Stimulated activated CD4-positive, alpha-beta T cell treated with anti-CD3 and anti-CD28 coated beads, Interleukin-1b, Interleukin-23, amount 100 ng/mL, for 1 hour (primary cell): ENCODE results near the gene RPEL1.
"Not testable (repeated sequence)": the region's sequence is repeated elsewhere in the genome, so short reads cannot be mapped to it uniquely, and the experiment has no call there.

Experiments
- DNase-seq, 2 donors: peaks; one replicate each; pipeline ENCODE4 v3.0.0-alpha.2; 2020; ENCODE audit warnings: low read depth in 2 of 2

RPEL1 gene

GRCh38 chr10:103245587-103245986 lies at the start of gene RPEL1:
RPEL1 (plus strand) TSS chr10:103245887; CDS start chr10:103245997, 110 bp downstream.
- not testable (repeated sequence) for DNase-seq

- no peak for DNase-seq
Observed at GRCh38 chr10:103196516-103196915, 49.2 kb upstream of the RPEL1 start.

- DNase-seq = no peak
Observed at GRCh38 chr10:103197174-103197573, 48.5 kb upstream of the RPEL1 start.

DNA sequence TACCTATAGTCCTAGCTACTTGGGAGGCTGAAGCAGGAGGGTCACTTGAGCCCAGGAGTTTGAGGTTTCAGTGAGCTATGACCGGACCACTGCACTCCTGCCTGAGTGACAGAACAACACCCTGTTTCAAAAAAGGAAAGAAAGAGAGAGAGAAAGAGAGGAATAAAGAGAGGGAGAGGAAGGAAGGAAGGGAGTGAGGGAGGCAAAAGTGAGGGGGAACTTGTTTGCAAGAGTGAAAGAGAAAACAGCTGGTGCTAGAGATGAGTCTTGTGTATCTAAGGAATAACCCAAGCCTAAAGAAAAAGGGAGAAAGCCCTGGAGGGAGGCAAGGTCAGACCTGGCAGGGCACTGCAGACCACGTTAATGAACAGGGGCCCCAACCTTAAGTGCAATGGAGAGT lies 47.8 kb upstream of the RPEL1 start:
- DNase-seq = no peak

DNA sequence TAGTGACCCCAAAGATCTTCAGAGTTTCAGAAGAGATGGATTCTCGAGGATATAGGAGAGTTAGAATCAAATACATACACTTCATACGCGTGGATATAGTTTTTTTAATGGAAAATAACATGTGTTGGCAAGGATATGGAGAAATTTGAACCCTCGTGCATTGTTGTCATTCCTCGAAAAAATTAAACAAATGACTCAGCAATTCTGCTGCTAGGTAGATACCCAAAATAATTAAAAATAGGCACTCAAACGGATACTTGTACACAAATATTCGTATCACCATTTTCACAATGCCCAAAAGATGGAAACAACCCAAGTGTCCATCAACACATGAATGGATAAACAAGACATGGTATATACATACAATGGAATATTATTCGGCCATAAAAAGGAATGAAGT lies 47.0 kb upstream of the RPEL1 start:
- no peak for DNase-seq

GRCh38 chr10:103199488-103199887 lies 46.2 kb upstream of the RPEL1 start:
- DNase-seq = no peak

- DNase-seq = no peak
Observed at GRCh38 chr10:103202319-103202718, 43.4 kb upstream of the RPEL1 start.

- no peak for DNase-seq
Observed at GRCh38 chr10:103203466-103203865, 42.2 kb upstream of the RPEL1 start.

GRCh38 chr10:103204353-103205255 lies 41.1 kb upstream of the RPEL1 start:
- DNase-seq = no peak

DNA sequence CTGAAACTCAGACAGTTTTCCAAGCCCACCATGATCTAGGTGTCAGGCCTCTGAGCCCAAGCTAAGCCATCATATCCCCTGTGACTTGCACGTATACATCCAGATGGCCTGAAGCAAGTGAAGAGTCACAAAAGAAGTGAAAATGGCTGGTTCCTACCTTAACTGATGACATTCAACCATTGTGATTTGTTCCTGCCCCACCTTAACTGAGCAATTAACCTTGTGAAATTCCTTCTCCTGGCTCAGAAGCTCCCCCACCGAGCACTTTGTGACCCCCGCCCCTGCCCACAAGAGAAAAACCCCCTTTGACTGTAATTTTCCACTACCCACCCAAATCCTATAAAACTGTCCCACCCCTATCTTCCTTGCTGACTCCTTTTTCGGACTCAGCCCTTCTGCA lies 40.3 kb upstream of the RPEL1 start:
- DNase-seq = not testable (repeated sequence)

- not testable (repeated sequence) for DNase-seq
Observed at GRCh38 chr10:103206715-103207114, 39.0 kb upstream of the RPEL1 start.

- DNase-seq = no peak
Observed at GRCh38 chr10:103207141-103207540, 38.5 kb upstream of the RPEL1 start.

GRCh38 chr10:103207643-103208042 lies 38.0 kb upstream of the RPEL1 start:
- not testable (repeated sequence) for DNase-seq

GRCh38 chr10:103210262-103210661 lies 35.4 kb upstream of the RPEL1 start:
- DNase-seq = not testable (repeated sequence)

- no peak for DNase-seq
Observed at GRCh38 chr10:103215601-103216000, 30.1 kb upstream of the RPEL1 start.

GRCh38 chr10:103216362-103216761 lies 29.3 kb upstream of the RPEL1 start:
- DNase-seq = not testable (repeated sequence)

DNA sequence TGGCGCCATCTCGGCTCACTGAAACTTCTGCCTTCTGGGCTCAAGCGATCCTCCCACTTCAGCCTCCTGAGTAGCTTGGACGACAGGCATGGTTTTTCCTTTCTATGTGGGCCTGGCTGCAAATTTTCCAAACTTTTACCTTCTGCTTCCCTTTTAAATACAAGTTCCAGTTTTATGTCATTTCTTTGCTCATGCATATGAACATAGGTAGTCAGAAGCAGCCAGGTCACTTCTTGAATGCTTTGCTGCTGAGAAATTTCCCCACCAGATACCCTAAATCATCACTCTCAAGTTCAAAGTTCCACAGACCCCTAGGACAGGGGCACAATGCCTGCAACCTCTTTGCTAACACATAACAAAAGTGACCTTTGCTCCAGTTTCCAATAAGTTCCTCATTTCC lies 21.6 kb upstream of the RPEL1 start:
- DNase-seq = no peak

DNA sequence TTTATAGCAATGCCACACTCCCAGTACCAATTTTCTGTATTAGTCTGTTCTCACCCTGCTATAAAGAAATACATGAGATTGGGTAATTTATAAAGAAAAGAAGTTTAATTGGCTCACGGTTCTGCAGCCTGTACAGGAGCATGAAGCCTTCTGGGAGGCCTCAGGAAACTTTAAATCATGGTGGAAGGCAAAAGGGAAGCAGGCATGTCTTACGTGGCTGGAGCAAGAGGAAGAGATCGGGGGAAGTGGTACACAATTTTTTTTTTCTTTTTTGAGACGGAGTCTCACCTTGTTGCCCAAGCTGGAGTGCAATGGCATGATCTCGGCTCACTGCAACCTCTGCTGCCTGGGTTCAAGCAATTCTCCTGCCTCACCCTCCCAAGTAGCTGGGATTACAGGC lies 21.0 kb upstream of the RPEL1 start:
- not testable (repeated sequence) for DNase-seq

GRCh38 chr10:103225939-103226338 lies 19.7 kb upstream of the RPEL1 start:
- DNase-seq = no peak

GRCh38 chr10:103227416-103227815 lies 18.3 kb upstream of the RPEL1 start:
- DNase-seq = no peak

DNA sequence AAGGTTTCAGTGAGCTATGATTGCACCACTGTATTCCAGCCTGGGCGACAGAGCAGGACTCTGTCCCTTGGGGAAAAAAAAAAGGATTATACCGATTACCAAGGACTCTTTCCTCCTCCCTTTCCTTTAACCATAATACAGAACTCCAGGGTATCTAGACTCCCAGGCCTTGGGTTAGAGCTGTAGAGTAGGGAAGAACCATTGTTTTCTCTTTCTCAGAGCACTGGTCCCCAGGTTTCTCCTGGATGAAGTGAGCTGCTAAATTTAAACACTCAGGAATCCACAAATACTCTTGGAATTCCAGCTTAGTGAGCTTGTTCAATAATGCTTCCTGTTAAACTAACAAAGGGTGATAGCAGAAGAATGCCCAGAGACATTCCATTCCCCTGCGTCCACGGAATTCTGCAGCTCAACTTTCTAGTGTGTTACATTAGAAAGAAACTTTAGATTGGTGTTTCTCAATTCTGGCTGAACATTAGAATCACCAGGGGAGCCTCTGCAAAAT lies 14.6 kb upstream of the RPEL1 start:
- no peak for DNase-seq

GRCh38 chr10:103232131-103232673 lies 13.5 kb upstream of the RPEL1 start:
- DNase-seq = no peak
